ENCODE measurements around the gene RPS14.

The RPS14 gene

DNA sequence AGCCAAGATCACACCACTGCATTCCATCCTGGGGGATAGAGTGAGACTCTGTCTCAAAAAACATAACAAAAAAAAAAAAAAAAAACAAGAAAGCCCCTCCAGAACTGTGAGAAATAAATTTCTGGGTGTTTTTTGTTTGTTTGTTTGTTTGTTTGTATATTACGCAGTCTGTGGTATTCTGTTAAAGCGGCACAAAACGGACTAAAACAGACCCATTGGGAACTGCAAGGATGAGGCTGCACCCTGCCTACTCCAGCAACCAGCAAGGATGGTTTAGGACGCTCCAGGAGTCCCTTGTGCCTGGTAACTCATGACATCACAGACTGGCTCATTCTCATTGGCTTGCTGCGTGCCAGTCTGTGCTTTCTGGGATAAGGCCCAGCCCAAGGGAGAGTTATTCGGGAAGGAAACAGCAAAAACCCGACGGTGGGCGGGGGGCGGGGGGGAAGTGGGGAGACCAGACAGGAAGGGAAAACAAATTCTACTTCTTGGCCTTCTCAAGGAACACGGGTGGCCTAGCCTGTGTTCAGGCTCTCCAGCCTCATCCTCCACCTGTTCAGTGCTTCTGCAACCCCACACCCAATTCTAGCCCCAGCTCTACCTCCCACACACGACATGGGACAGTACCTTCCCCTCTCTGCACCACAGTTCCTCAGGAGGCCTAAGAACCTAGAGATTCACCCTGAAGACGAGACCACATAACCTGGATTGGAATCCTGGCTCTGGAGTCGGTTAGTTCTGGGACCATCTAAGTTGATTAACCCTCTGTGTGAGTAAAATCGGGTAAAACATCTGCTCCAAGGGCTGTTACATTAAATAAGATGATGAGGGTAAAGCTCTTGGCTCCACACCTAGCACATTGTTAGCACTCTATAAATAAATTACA lies 39.7 kb downstream of the RPS14 start:
- no peaks in the 10 kb centered on the region for H3K27me3 ChIP-seq (replicated peaks; ENCODE audit: control insufficient read depth, insufficient read depth, low read length)
- peak overlapping the region; percentile 97 for H3K4me3 ChIP-seq (replicated peaks; ENCODE audit: low read depth, low read length)
- peaks cover 42% of the 10 kb centered on the region for H3K36me3 ChIP-seq (ENCODE audit: control insufficient read depth, insufficient read depth, low read length)
- peak; percentile 84 for DNase-seq (ENCODE audit: extremely low read depth, insufficient read length)
- TF ChIP-seq, protein P1, sequence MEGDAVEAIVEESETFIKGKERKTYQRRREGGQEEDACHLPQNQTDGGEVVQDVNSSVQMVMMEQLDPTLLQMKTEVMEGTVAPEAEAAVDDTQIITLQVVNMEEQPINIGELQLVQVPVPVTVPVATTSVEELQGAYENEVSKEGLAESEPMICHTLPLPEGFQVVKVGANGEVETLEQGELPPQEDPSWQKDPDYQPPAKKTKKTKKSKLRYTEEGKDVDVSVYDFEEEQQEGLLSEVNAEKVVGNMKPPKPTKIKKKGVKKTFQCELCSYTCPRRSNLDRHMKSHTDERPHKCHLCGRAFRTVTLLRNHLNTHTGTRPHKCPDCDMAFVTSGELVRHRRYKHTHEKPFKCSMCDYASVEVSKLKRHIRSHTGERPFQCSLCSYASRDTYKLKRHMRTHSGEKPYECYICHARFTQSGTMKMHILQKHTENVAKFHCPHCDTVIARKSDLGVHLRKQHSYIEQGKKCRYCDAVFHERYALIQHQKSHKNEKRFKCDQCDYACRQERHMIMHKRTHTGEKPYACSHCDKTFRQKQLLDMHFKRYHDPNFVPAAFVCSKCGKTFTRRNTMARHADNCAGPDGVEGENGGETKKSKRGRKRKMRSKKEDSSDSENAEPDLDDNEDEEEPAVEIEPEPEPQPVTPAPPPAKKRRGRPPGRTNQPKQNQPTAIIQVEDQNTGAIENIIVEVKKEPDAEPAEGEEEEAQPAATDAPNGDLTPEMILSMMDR (IDR thresholded peaks at IDR 0.05; ENCODE audit: insufficient read depth, low read length, poor library complexity, severe bottlenecking): no peak

DNA sequence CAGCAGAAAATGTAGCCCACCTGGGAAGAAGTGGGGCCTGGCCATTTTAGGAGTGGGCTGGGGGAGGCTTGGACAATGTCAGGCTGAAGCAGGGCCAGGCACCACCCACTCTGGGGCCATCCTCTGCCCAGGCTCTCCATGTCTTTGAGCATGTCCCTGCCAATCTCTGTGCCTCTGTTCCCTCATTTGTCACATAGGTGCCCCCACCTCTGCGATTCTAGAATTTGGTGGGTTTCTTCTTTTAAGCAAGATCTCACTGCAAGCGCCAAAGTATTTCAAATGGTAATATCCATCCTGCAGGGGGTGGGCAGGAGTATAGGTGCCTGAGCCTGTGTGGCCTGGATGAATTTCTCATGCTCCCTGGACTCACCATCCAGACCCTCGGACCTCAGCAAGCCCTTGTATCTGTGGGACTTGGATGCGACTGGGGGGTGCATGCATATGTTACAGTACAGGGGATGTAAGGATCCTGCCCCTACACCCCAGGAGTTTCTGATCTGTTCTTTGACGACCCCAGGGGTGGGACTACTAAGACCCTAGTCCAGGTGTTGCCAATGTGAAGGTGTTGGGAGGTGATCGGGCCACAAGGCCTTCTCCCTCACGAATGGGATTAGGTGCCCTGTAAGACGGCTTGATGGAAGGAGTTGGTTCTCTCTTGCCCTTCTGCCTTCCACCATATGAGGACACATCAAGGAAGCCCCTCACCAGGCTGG lies 41.2 kb downstream of the RPS14 start:
- peaks cover 53% of the 10 kb centered on the region for H3K36me3 ChIP-seq (ENCODE audit: control insufficient read depth, insufficient read depth, low read length)
- DNase-seq (ENCODE audit: extremely low read depth, insufficient read length): no peak
- TF ChIP-seq, protein P1 (IDR thresholded peaks at IDR 0.05; ENCODE audit: insufficient read depth, low read length, poor library complexity, severe bottlenecking): peak; percentile 3

DNA sequence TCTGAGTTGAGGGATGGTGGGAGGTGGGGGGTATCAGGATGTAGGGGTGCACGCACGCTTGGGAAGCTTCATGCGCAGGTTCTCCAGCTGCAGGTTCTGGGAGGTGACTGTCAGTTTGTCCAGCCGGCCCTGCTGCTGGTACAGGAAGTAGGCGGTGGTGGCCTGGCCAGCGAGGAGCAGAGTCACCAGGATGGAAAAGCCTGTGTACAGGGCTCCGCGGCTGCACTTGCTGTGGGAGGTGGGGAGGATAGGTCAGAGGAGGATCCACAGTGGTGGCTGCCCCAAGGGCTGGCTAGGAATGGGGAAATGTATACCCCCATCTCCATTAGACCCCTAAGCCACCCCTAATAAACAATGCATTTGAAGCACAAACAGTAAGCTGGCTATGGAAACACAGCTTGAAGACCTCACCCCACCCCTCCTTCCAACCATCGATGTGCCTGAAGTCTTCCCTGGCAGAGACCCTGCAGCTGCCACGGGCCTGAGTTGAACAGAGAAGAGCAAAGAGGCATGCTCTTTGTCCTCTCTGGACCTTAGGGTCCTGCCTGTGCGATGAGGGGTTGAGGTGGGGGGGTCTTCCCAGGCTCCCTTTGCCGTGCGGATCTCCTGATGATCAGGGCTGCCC lies 42.3 kb downstream of the RPS14 start:
- DNase-seq (ENCODE audit: extremely low read depth, insufficient read length): no peak

More for the DNA sequence above, 41.2 kb downstream of the RPS14 start:
- Histone ChIP-seq H3K27me3 (replicated peaks; ENCODE audit: control insufficient read depth, insufficient read depth, low read length) (no peaks in the 10 kb centered on the region), H3K4me3 (replicated peaks; ENCODE audit: low read depth, low read length) (peak overlapping the region; percentile 97)

DNA sequence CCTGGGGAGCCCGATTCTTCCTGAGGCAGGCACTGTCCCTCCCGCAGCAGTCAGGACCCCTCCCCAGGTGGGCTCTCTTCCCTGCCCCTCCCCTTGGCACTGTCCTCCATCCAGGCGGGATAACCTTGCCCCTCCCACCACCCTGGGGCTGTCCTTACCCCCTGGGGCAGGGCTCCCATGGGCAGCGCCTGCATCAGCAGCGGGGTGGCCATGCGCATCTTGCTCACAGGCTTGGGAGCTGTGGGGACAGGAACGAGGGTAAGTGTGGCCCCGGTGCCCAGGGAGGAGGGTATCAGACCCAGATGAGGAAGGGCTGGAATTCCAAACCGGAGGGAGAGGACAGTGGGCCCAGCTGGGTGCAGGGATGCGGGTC lies 42.8 kb downstream of the RPS14 start:
- peak; percentile 64 for DNase-seq (ENCODE audit: extremely low read depth, insufficient read length)
- H3K4me3 ChIP-seq (replicated peaks; ENCODE audit: low read depth, low read length): no peak overlapping the region
- TF ChIP-seq, protein P1 (IDR thresholded peaks at IDR 0.05; ENCODE audit: insufficient read depth, low read length, poor library complexity, severe bottlenecking): no peak
- no peaks in the 10 kb centered on the region for H3K27me3 ChIP-seq (replicated peaks; ENCODE audit: control insufficient read depth, insufficient read depth, low read length)
- peaks cover 68% of the 10 kb centered on the region for H3K36me3 ChIP-seq (ENCODE audit: control insufficient read depth, insufficient read depth, low read length)

More for the DNA sequence above, 42.3 kb downstream of the RPS14 start:
- Histone ChIP-seq H3K36me3 (ENCODE audit: control insufficient read depth, insufficient read depth, low read length) (peaks cover 64% of the 10 kb centered on the region), H3K4me3 (replicated peaks; ENCODE audit: low read depth, low read length) (peak overlapping the region; percentile 19; the same call in 1 of the 2 replicates), H3K27me3 (replicated peaks; ENCODE audit: control insufficient read depth, insufficient read depth, low read length) (no peaks in the 10 kb centered on the region)
- TF ChIP-seq, protein P1 (IDR thresholded peaks at IDR 0.05; ENCODE audit: insufficient read depth, low read length, poor library complexity, severe bottlenecking): no peak

DNA sequence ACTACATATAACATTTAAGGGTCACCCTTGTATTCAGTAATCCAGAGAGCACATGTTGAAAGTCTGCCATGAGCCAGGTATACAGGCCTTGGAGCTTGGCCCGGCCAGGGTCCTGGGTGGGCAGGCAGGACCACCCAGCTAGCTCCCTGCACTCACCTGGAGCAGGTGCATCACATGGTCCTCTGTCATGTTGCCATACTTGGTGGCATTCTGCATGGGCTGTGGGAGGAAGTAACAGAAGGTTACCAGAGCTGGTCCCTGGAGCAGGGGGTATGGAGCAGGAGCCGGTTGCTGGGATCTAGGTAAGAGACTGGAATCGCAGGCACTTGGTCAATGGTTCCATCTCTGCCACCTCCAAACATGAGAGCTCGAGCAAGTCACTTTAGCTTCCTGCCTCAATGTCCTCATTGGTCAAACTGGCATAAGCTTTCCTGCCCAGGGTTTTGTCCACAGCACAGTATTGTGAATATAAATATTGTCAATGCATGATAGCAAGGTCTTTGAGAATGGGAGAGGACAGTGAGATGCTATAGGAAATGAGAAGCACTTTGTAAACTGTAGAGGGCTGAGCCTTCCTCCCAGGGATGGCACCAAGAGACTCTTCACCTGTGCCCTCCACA lies 43.3 kb downstream of the RPS14 start:
- no peak for DNase-seq (ENCODE audit: extremely low read depth, insufficient read length)
- H3K27me3 ChIP-seq (replicated peaks; ENCODE audit: control insufficient read depth, insufficient read depth, low read length): no peaks in the 10 kb centered on the region
- H3K36me3 ChIP-seq (ENCODE audit: control insufficient read depth, insufficient read depth, low read length): peaks cover 68% of the 10 kb centered on the region
- no peak overlapping the region for H3K4me3 ChIP-seq (replicated peaks; ENCODE audit: low read depth, low read length)
- TF ChIP-seq, protein P1 (IDR thresholded peaks at IDR 0.05; ENCODE audit: insufficient read depth, low read length, poor library complexity, severe bottlenecking): no peak
